Activated naive CD4-positive, alpha-beta T cell (primary cell): Measurements from ENCODE around the gene RBMXL3.

ENCODE experiments used
- DNase-seq, 4 experiments: peaks; one replicate each; lab custom pipeline; 2025; lab: John Stamatoyannopoulos, UW

The RBMXL3 gene

GRCh38 chrX:115233497-115234455 lies 44.6 kb downstream of the RBMXL3 start, which contains the start of gene LRCH2:
LRCH2 (minus strand) TSS chrX:115234096; CDS start chrX:115234041, 55 bp downstream.
- no peak for DNase-seq

GRCh38 chrX:115234461-115234860 lies 45.3 kb downstream of the RBMXL3 start:
- no peak for DNase-seq

GRCh38 chrX:115236560-115236959 lies 47.4 kb downstream of the RBMXL3 start:
- DNase-seq = no peak

- no peak for DNase-seq
Measured at GRCh38 chrX:115237056-115237455, 47.8 kb downstream of the RBMXL3 start.
